GM12864 (cell line): ENCODE measurements around the gene SELE.

Source experiments
- DNase-seq: peaks from one replicate; pipeline ENCODE4 v3.0.0-alpha.2; 2011; ENCODE audit warnings: low read depth
- H3K4me3 ChIP-seq: 2 replicates; pipeline ENCODE4 v1.5.1; 2011; ENCODE audit warnings: mild to moderate bottlenecking, low read depth, low read length, control low read depth
- CTCF ChIP-seq: IDR thresholded peaks from 2 replicates; pipeline ENCODE4 v1.5.1; 2011; ENCODE audit warnings: low read depth, mild to moderate bottlenecking, moderate library complexity, low read length, control low read depth, inconsistent platforms; ENCODE audit errors: missing control alignments

SELE gene

DNA sequence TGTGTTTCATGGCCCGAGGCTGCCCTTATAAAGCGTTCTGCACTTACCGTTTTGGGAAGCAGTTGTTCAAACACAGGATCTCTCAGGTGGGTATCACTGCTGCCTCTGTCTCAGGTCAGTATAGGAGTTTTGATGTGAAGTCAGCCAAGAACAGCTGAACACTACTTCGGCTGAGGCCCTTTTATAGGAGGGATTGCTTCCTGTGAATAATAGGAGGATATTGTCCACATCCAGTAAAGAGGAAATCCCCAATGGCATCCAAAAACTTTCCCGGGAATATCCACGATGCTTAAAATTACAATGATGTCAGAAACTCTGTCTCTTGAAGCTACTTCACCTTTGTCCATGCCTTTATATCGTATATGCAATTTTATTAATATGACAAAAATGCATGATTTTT, at the start of gene SELE:
SELE (minus strand) TSS at position 156 of the 400 bp plus-strand sequence. CDS start 467 bp downstream, outside the sequence.
- H3K4me3 ChIP-seq: no peak within 1 kb of the TSS
- DNase-seq: no peak
- TF ChIP-seq CTCF: no peak

- DNase-seq: no peak
- H3K4me3 ChIP-seq: no peak overlapping the region
- TF ChIP-seq CTCF: no peak
These were observed 48.7 kb upstream of the SELE start for GRCh38 chr1:169782596-169782995.

GRCh38 chr1:169779970-169780369, 46.1 kb upstream of the SELE start:
- DNase-seq: no peak
- no peak for TF ChIP-seq CTCF

DNA sequence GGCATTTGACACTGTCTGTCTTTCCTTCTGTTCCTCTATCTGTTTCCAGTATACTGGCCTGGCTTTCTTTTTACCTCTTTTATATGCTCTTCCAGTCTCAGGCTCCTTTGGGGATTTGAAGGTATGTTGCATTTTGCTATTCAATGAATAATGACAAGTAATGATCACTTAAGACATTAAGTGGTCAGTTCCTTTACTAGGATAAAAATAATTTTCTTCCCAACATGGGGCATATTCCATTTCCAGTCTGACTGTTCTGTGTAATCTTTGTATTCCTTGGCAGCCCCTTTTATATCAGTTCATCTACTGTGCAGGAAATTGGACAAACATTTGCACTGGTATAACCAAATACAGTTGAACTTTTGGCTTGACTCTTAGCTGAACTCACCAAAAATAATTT, 45.3 kb upstream of the SELE start:
- no peak for TF ChIP-seq CTCF

More at GRCh38 chr1:169779970-169780369, 46.1 kb upstream of the SELE start:
- no peak overlapping the region for H3K4me3 ChIP-seq

DNA sequence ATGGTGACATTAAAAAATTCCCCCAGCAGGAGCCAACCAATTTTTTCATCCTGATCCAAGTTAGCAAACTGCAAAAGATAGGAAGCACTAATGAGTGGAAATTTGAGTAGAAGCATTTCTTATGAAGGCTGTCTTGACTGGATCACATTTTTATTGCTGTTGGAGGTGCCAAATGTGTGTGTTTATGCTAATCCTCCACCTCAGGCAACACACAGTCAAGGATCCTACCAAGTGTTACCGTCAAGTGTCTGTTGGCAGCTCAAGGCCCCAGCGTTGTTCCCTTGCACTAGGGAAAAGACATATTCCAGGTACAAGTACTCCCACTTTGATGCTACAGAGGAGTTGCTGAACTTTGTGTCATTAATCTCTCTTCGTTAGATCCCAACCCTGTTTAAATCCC, 42.6 kb upstream of the SELE start:
- no peak for TF ChIP-seq CTCF
- DNase-seq: no peak
- H3K4me3 ChIP-seq: no peak overlapping the region

More for the DNA sequence above, 45.3 kb upstream of the SELE start:
- no peak for DNase-seq
- H3K4me3 ChIP-seq: no peak overlapping the region

- TF ChIP-seq CTCF: no peak
- no peak overlapping the region for H3K4me3 ChIP-seq
- DNase-seq: no peak
These were observed 34.3 kb upstream of the SELE start for GRCh38 chr1:169768161-169768560.

GRCh38 chr1:169765580-169766331, 31.9 kb upstream of the SELE start:
- H3K4me3 ChIP-seq: no peak overlapping the region
- no peak for DNase-seq
- no peak for TF ChIP-seq CTCF
